IPS DF 4.7 (cell line): ENCODE data around the gene LAMP5.

ENCODE experiments used
- DNase-seq: peaks from one replicate; pipeline ENCODE4 v3.0.0-alpha.2; 2013; ENCODE audit warnings: low spot score; ENCODE audit errors: extremely low read depth

LAMP5 gene, protein sequence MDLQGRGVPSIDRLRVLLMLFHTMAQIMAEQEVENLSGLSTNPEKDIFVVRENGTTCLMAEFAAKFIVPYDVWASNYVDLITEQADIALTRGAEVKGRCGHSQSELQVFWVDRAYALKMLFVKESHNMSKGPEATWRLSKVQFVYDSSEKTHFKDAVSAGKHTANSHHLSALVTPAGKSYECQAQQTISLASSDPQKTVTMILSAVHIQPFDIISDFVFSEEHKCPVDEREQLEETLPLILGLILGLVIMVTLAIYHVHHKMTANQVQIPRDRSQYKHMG

DNA sequence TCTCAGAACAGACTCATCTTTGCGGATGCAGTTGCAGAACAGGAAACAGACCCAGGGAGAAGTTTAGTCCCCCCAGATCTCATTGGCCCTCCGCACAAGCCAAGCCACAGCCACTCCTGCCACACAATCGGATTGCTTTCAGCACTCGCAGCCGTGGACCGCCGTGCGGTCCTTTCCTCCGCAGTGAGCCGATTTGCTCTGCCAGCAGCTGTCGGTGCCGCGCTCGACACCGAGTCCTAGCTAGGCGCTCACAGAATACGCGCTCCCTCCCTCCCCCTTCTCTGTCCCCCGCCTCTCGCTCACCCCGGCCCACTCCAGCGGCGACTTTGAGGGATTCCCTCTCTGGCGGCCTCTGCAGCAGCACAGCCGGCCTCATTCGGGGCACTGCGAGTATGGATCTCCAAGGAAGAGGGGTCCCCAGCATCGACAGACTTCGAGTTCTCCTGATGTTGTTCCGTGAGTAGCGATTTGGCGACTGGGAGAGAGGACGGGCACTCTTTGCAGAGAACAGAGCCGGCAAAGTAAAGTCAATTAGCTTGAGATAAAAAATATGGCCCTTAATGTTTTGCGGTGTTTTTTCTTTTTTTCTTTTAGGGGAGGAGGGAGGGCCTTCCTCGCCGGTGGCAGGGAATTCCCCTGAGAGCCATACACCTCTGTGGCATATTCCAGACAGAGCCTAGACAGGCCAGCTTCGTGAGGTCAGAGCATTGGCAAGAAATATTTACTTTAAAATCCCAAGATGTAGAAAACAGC lies at the start of gene LAMP5:
LAMP5 (plus strand) TSS at position 130 of the 753 bp plus-strand sequence; CDS start at position 393, 263 bp downstream.
- no peak for DNase-seq

DNA sequence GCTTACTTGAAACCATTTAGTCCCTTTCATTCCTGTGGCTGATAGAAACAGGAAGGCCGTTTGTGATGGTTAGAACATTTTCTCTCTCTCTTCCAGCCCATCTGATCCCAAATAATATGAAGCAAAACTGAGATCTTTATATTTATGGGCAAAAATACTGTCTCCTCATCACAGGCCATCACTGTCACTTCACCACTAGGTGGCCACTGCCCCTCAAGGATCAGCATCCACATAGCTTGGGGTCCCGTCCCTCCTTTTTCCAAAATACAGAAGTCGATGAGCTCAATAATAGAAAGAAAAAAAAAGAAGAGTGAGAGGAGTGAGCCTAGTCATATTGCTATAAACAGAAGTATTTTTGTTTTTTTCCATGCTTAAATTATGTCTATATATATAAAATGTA lies 46.4 kb upstream of the LAMP5 start:
- DNase-seq = no peak

DNA sequence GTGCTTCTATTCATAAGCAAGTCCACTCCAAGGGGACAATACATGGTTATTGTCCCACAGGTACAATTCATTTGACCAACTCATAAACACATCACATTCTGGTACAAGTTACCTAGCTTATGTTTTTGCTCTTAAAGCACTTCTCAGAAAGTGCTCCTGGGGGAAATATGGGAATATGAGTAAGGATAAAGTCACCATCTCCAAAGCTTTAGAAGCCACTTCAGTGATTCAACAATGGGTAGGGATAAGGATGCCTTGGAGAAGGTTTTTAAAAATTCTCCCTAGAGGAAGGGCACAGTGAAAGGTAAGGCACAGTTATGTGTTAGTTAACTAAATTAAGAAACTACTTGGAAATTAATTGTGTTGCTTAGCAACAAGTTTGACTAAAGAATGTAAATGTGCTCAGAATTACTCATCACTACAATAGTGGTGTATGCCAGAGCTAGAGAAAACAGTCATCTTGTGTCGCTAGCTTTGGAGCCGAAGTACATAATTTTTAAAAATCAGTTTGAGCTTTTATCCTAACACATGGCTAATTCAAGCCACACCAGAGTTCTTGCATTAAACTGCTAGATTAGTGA lies 39.5 kb upstream of the LAMP5 start:
- DNase-seq = no peak

DNA sequence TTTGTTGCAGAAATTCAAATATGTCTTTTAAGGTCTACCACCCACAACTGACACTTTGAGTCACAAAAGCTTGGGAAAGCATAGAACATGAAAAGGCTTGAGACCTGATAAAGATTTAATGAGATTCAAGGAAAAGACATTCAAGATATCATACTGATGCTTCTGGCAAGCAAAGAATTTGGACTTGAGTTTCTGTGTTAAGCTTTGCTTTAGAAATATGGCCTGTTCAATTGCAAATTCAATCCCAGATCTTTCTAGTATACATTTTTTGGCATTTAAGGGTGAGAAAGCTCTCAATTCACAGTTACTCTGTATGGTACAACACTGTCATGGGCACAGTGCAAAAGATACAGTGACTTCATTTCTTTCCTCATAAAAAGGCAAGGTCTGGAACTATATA lies 38.9 kb upstream of the LAMP5 start:
- DNase-seq = no peak

DNA sequence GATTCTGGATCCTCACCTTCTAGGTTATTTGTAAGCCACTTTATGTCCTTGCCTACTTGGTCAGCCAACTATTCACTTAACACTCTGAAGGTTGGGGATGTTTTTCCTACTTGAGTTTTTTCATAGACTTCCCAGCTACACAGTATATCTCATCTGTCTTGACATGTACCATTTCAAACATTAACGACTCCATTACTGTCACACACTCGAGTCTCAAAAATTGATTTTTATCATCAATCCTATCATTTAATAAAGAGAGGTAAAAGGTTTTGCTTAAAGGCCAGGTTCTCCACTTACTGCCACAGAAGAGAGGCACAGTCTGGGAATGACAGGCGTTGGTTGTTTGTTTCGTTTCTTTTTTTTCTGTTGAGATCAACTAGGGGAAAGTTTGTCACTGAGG lies 38.2 kb upstream of the LAMP5 start:
- DNase-seq = no peak

DNA sequence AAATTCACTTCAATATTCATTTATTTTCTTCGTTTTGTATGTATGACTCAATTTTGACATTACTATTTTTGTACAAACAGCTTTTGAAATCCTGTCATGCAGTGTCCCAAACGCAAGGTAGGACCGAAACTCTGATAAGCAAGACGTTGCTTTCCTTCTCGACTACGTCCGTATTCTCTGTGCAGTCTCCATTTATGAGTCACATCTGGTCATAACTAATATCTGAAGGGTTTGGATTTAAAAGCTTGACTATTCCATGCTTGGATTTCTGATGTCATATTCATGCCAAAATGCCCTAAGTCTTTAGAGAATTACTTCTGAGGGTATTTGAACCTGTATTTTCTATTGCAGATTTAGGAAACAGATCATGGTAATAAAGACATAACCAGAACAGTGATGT lies 37.8 kb upstream of the LAMP5 start:
- no peak for DNase-seq

DNA sequence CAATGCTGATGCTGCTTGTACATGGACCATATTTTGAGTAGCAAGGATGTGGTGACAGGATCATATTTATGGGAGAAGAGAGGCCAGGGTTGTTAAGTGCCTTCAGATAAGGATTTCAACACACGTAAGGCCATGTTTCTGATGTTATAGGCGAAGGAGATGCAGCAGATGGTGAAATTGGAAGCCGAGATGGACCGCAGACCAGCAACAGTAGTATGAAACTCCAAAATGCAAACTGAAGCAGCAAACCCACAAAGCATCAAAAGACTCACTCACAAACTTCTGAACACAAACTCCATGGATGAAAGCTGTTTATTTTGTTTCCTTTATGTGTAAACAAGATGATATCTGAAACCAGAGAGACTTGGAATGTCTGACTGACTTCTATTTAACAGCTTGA lies 35.6 kb upstream of the LAMP5 start:
- no peak for DNase-seq

DNA sequence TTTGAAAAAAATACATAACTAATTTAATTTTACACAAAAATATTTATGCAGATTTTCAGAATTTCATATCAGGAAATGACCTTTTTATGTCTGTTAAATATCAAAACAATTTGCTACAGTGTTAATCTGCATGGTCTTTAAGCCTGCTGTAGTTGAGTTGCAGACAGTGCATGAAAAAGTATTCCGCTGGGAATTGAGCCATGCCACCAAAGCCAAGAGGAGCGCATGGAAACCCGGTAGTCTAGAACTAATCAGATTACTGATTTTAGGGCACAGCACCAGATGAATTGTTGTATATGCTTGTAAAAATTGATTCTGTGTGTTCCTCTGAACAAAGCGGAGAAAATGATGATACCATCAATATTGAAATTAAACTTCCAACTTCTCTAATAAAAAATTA lies 34.3 kb upstream of the LAMP5 start:
- no peak for DNase-seq

DNA sequence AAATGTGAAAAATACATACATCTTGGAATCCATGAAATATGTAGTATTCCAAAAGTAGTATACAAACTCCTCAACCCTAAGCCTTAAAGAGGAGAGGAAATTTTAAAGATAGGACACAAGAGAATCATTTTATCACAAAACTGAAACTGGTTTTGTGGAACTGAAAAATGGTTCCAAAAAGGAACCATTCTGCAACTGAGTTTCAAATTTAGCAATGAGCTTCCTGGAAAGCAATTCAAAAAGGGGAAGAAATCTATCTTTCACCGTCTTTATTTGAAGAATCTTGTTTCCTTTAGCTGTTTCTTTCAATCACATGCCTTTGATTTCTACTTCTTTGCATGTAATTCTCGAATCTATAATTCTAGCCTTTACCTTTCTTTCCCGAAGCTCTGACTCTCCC lies 32.2 kb upstream of the LAMP5 start:
- no peak for DNase-seq

DNA sequence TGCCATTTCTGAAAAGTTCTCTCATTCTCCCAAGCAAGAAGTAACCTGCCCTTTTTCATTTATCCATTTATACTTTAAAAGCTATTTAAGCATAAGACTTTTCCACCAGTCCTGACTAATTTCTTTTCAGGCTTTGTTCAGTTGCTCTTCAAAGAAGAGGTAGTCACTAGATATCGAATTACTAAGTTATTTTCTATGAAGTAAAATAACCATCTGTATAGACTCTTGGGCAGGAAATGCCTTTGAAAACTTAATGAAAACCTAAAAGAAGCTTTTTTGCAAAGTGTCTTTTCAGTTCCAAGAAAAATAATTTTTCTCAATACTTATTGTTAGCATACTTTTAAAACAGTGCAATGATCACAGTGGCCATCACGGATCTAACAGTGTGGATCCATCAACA lies 31.3 kb upstream of the LAMP5 start:
- no peak for DNase-seq

DNA sequence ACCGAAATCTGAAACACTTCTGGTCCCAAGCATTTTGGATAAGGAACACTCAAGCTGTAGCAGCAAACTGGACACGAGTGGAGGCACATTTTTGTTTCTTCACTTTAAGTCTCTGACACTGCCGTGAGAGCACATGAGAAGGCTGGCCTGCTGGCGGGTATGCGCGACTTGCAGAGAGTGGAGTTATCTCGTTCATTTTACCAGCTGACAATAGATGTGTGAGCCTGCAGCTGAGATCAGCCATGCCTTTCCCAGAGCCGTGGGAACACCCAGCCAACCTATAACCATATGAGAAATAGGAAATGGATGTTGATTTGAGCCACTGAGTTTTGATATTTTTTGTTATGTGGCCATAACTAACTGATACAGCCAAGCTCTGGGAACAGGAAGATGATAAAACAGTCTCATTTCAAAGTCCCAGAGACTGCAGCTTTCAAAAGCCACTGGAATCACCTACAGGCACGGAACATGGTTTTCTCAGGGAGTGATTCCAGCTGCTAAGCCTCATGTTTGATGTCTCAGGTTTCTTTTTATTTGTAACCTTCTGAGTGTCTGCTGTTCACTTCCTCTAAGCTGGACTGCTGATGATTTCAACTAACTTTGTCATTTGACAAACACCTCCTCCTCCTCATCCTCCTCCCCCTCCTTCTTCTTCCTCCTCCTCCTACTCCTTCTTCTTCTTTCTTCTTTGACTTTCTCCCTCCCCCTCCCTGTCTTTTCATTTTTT lies 28.6 kb upstream of the LAMP5 start:
- DNase-seq = no peak

DNA sequence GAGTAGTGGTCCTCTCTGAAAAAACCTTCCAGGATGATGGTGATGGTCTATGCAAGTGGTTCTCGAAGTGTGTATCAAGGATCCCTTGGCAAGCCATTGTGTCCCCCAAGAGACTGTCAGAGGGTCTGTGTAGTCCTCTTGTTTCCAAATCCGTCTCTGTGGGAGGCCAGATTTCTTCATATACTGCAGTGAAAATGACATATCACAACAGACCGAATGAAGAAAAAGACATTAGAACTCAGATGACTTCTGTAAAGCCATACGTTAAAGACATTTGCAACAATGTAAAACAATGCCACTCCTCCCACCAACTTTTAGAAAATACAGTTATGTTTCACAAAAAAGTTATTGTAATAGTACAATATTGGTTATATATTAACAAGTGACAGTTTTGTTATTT lies 27.2 kb upstream of the LAMP5 start:
- no peak for DNase-seq

DNA sequence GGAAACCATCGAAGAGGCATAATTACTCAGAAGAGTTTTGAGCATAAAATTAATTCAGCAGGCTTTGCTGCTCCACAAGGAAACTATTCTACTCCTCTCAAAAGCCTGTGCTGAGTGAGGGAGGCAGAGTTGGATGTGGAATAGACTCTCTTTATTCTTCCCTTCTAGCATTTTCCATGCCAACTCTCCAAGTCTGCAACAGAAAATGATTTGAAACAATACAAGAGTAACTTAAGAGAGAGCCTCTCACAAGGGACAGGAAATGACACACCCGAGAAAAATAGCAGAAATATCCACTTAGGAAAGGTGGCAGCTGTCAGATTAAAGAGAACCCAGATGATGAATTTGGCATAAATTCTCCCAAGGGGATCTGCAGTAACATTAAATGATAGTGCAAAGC lies 26.3 kb upstream of the LAMP5 start:
- DNase-seq = no peak

DNA sequence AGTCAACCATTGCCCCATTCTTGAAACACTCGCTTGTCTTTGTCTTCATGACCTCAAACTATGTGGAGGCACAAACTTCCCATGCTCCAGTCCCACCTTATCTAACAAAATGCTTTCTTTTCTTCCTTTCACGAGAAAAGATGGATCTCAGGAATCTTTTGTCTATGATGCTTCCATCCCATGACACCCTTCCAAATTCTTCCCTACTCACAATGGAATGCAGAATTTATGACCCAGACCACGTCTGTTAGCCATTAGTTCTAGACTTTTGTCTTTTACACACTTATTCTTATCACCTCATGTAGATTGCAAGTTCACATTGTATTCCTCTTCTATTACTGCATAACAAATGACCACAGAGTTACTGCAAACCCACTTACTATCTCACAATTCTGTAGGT lies 24.2 kb upstream of the LAMP5 start:
- DNase-seq = no peak

DNA sequence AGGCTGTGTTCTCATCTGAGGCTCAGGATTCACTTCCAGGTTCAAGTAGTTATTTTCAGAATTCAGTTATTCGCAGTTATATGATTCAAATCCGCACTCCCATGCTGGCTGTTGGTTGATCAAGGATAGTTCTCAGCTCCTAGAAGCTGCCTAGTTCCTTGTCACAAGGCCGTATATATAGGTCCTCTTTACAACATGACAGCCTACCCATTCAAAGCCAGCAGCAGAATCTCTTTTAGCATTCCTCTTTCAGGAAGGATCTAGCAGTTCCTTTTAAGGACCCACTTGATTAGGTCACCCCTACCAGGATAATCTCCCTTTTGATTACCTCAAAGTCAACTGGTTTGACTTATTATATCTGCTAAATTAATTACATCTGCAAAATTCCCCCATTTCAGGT lies 23.8 kb upstream of the LAMP5 start:
- DNase-seq = no peak

DNA sequence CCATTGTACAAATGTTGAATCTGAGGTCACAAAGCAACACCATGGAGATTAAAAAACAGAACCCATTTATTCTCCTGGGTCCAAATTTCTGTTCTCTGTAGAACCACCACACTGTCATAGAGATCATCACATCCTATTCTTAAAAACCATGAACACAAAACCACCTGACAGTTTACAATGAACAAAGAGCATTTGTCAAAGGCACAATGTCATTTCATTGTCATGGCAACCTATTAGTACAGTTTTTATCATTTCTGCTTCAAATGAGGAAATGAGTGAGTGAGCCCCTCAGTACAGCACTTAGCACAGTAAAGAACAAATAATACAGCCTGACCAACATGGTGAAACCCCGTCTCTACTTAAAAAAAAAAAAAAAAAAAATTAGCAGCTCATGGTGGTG lies 23.1 kb upstream of the LAMP5 start:
- no peak for DNase-seq

DNA sequence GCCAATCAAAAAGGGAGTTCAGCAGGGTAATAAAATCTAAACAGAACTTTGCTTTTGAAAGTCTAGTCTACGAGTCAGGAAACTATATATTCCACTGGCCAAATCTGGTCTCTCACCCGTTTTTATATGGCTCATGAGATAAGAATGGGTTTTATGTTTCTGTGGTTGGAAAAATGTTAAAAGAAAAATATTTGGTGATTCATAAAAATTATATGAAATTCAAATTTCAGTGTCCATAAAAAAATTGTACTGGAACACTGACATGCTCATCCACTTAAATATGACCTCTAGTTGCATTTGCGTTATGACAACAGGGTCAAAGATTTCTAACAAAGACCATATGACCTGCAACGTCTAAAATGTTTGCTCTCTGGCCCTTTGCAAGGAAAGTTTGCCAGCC lies 22.3 kb upstream of the LAMP5 start:
- no peak for DNase-seq

DNA sequence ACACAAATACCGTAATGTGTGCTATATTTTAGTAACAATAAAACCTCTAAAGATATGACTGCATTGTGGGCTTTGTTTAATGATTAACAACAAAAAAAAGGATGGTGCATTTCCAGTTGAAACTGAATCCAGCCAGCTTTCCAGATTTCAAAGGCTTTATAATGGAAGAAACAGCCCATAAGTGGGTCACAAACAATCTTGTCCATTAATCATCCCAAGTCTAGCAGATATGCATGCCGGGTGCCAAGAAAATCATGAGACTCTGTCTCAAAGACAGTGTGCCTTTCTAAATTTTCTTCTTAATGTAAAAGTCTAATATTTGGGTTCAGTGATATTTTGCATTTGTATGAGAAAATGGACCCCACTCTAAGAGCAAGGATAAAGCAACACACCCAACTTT lies 20.6 kb upstream of the LAMP5 start:
- DNase-seq = no peak

DNA sequence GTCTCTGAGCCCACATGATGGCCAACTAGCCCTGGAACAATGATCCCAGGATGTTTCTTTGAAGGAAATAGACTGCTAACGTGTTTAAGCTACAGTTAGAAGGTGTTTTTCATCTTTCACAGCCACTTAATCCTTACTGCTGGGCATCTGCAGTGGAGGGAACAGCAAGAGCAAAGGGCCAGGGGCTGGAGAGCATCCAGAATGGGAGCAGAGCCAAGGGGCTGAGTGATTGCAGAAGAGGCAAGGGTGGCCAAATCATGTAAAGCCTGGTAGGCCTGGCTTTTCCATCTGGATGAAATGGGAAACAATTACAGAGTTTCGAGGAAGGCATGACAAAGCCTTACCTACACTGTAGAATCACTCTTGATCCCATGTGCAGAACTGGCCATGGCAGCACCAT lies 18.7 kb upstream of the LAMP5 start:
- no peak for DNase-seq

DNA sequence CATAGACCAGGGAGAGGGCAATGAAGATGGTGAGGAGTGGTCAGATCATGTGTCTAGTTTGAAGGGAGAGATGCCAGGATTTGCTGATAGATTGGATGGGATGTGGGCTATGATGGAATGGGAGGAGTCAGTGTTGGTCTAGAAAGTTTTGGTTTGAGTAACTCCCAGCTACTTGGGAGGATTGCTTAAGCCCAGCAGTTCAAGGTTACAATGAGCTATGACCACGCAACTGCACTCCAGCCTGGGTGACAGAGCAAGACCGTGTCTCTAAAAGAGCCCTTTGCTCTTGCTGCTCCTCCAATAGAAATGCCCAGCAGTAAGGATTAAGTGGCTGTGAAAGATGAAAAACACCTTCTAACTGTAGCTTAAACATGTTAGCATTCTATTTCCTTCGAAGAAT lies 18.2 kb upstream of the LAMP5 start:
- no peak for DNase-seq

DNA sequence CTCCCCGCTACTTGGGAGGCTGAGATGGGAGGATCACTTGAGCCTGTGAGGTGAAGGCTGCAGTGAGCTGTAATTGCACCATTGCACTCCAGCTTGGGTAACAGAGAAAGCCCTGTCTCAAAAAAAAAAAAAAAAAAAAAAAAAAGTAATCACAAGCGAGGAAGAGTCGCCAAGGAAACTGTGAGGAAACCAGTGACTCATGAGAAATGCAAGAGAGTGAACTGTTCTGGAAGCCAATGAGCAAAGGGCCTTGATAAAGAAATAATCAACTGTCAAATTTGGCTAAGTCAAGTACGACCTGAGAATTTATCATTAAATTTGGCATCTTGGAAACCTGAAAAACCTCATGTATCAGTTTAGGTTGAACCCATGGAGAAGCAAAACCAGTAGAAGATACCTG lies 16.1 kb upstream of the LAMP5 start:
- no peak for DNase-seq
